ENCODE measurements around the gene NUP62CL. TPM values are rescaled to one million over a fixed set of nuclear protein-coding genes. Genes with fewer than 3 reads are reported as not detected.
A peak's percentile ranks its signal among the peaks of the same experiment; 100 is the strongest.

NUP62CL gene
- total RNA-seq, 4 donors from 2014 or later = 0.27 to 0.39 TPM; not detected in 2

DNA sequence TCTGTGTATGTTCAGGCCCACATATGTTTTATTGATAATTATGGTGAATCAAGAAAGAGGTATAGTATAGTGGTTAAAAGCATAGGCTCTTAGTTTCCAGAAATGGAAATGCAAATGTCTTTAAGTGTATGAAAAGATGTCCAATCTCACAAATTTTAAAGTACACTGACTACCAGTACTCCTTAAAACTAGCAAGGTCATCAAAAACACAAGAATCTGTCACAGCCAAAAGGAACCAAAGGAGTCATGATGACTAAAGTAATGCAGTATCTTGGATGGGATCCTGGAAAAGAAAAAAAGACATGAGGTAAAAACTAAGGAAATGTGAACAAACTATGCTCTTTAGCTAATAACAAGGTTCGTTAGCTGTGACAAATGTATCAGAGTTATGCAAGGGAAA lies 87.0 kb downstream of the NUP62CL start:
- Histone ChIP-seq H3K9me3 (no peaks in the 10 kb centered on the region), H3K36me3 (peaks cover 0 to 23% of the 10 kb centered on the region in 2 donors), H3K27ac (peak overlapping the region in 1 of 4 donors; percentile 69), H3K4me3 (peak overlapping the region; percentile 67 to 72), H3K27me3 (no peaks in the 10 kb centered on the region), H3K4me1 (peaks cover 0 to 15% (median 0%) of the 10 kb centered on the region in 3 donors)
- no peak for ATAC-seq
- WGBS, 2 donors (ENCODE audit: low coverage in 1 of 2) = 67 to 100% methylated on average over 1 of the region's 1 CpG
- TF ChIP-seq EP300 (IDR thresholded peaks at IDR 0.05) (no peak), POLR2A (IDR thresholded peaks at IDR 0.05) (no peak), POLR2AphosphoS5 (IDR thresholded peaks at IDR 0.05) (no peak)
- TF ChIP-seq, protein P1, sequence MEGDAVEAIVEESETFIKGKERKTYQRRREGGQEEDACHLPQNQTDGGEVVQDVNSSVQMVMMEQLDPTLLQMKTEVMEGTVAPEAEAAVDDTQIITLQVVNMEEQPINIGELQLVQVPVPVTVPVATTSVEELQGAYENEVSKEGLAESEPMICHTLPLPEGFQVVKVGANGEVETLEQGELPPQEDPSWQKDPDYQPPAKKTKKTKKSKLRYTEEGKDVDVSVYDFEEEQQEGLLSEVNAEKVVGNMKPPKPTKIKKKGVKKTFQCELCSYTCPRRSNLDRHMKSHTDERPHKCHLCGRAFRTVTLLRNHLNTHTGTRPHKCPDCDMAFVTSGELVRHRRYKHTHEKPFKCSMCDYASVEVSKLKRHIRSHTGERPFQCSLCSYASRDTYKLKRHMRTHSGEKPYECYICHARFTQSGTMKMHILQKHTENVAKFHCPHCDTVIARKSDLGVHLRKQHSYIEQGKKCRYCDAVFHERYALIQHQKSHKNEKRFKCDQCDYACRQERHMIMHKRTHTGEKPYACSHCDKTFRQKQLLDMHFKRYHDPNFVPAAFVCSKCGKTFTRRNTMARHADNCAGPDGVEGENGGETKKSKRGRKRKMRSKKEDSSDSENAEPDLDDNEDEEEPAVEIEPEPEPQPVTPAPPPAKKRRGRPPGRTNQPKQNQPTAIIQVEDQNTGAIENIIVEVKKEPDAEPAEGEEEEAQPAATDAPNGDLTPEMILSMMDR (IDR thresholded peaks at IDR 0.05) = no peak

DNA sequence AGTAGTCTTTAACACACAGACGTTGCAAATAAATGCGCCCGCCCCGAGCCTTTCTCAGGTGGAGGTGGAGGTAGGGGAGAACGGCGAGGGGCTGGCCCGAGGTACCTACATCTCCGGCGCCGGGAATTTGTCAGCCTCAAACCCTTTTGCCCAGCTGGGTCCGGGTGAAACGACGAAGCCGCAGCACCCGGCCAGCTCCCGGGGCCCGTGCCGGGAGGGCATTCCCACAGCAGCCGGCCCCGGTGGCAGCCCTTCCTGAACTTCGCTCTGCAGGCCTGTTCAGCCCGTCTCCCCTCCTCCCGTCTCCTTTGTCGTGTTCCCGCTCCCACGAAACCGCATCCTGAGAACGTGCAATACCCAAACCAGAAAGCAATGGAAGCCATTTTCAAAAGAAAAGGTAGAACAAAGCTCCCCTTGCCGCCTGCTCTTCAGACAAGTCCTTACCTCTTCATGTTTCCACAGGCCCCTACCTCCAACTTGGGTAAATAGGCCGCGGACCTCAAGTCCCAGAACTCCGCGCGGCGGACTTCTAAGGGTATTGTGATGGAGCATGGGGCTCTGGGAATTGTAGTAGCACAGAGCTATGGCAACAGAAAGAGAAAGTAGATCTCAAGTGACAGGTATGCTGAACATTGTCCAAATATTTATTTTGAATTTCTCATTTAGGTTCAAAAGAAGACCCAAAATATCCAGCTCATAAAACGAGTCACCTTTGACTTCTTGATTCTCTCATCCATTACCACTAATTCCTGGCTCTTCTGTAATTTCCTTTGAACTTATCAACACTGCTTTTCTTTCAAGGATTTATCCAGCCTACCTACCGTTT lies 87.7 kb downstream of the NUP62CL start, which contains the start of gene RBM41:
TSS of gene RBM41 (minus strand) at position 501 of the 826 bp plus-strand sequence. CDS start at position 452, 49 bp downstream.
- Histone ChIP-seq H3K27ac (peak within 1 kb of the TSS in 3 of 4 donors; percentile 63 to 78 (median 69)), H3K27me3 (no peaks in the 10 kb centered on the region), H3K4me1 (peaks cover 0 to 15% (median 0%) of the 10 kb centered on the region in 3 donors), H3K36me3 (peaks cover 0 to 30% of the 10 kb centered on the region in 2 donors), H3K9me3 (no peaks in the 10 kb centered on the region), H3K4me3 (peak within 1 kb of the TSS; percentile 67 to 72)
- peak; percentile 86 for ATAC-seq
- TF ChIP-seq POLR2A (IDR thresholded peaks at IDR 0.05) = no peak
- no peak for TF ChIP-seq POLR2AphosphoS5 (IDR thresholded peaks at IDR 0.05)
- no peak for TF ChIP-seq EP300 (IDR thresholded peaks at IDR 0.05)
- TF ChIP-seq, protein P1 (IDR thresholded peaks at IDR 0.05) = no peak
- 0 to 21% methylated on average over 8 to 9 of the region's 37 CpGs for WGBS, 2 donors (ENCODE audit: low coverage in 1 of 2)

DNA sequence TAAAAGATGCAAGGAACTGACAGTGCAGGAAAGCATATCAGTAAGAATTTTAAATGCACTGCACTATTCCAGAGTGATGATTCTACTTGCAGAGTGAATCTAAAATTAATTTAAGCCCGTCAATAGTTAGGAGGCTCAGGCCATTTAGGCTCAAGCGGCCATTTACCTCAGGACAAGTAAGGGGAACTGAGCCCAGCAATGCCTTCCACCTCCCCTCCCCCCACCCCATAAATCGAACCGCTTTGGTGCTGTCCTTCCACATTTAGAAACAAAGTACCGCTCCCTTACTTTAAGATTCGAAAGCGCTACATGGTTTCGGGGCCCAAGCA lies 88.3 kb downstream of the NUP62CL start:
- ATAC-seq = no peak

DNA sequence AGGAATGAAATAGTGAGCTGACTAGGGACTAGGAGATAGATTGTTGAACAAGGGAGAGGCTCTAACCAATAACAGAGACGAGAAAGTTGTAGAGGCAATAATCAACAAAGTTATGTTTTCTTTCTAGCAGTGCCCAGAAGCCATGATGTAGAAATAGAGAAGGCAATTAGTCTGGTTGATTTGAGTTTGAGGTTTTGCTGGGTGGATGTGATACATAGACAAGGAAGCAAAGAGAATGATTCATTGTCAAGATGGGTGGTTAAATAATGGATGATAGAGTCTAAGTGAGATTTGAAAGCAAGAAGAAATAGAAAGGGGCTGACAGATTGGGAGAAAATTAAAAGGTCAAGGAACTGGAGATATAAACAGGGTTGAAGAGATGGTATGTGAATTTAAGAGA lies 98.8 kb downstream of the NUP62CL start:
- TF ChIP-seq, protein P1 (IDR thresholded peaks at IDR 0.05) = no peak
- TF ChIP-seq POLR2AphosphoS5 (IDR thresholded peaks at IDR 0.05) (no peak), POLR2A (IDR thresholded peaks at IDR 0.05) (no peak), EP300 (IDR thresholded peaks at IDR 0.05) (no peak)
- H3K36me3 ChIP-seq = peaks cover 0 to 17% of the 10 kb centered on the region in 2 donors
- no peak overlapping the region for H3K27ac ChIP-seq
- no peaks in the 10 kb centered on the region for H3K27me3 ChIP-seq
- 50 to 88% methylated on average over 1 of the region's 1 CpG for WGBS, 2 donors (ENCODE audit: low coverage in 1 of 2)
- no peak overlapping the region for H3K4me3 ChIP-seq
- ATAC-seq = no peak
- no peaks in the 10 kb centered on the region for H3K9me3 ChIP-seq
- no peaks in the 10 kb centered on the region for H3K4me1 ChIP-seq

More for the DNA sequence above, 88.3 kb downstream of the NUP62CL start:
- Histone ChIP-seq H3K9me3 (no peaks in the 10 kb centered on the region), H3K27ac (peak overlapping the region in 3 of 4 donors; percentile 63 to 78 (median 69)), H3K27me3 (no peaks in the 10 kb centered on the region), H3K36me3 (peaks cover 0 to 36% of the 10 kb centered on the region in 2 donors), H3K4me3 (peak overlapping the region; percentile 67 to 72), H3K4me1 (peaks cover 0 to 15% (median 0%) of the 10 kb centered on the region in 3 donors)
- no peak for TF ChIP-seq POLR2AphosphoS5 (IDR thresholded peaks at IDR 0.05)
- no peak for TF ChIP-seq POLR2A (IDR thresholded peaks at IDR 0.05)
- TF ChIP-seq EP300 (IDR thresholded peaks at IDR 0.05) = no peak
- TF ChIP-seq, protein P1 (IDR thresholded peaks at IDR 0.05) = no peak
- WGBS, 2 donors (ENCODE audit: low coverage in 1 of 2) = 0 to 23% methylated on average over 5 to 7 of the region's 8 CpGs

All from gastroesophageal sphincter (tissue), 4 donors.